ENCODE measurements around the gene ARL13B.

GRCh38 chr3:94049267-94049666 is 69.3 kb downstream of the ARL13B start:
- TF ChIP-seq CTCF (IDR thresholded peaks at IDR 0.05), result no peak
- no peak for TF ChIP-seq POLR2A (IDR thresholded peaks at IDR 0.05)
